ENCODE measurements around the gene MYDGF.

DNA sequence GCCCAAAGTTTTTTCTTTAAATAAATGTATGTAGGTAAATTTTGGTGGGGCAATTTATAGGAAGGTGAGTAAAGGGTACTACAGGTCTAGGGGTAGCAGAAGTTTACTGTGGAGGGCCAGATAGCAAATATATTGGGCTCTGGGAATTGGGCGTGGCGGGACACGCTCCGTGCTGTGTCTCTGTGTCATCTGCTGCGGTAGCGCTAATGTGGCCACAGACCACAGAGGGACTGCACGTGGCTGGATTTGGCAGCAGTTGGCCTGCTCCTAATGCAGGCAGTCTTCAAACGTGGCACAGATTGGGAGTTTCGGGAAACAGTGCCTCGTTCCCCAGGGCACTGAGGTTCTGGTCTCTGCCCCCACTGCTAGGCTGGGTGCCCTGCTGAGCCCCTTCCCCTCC lies 16.6 kb upstream of the MYDGF start:
- TF ChIP-seq, protein P1, sequence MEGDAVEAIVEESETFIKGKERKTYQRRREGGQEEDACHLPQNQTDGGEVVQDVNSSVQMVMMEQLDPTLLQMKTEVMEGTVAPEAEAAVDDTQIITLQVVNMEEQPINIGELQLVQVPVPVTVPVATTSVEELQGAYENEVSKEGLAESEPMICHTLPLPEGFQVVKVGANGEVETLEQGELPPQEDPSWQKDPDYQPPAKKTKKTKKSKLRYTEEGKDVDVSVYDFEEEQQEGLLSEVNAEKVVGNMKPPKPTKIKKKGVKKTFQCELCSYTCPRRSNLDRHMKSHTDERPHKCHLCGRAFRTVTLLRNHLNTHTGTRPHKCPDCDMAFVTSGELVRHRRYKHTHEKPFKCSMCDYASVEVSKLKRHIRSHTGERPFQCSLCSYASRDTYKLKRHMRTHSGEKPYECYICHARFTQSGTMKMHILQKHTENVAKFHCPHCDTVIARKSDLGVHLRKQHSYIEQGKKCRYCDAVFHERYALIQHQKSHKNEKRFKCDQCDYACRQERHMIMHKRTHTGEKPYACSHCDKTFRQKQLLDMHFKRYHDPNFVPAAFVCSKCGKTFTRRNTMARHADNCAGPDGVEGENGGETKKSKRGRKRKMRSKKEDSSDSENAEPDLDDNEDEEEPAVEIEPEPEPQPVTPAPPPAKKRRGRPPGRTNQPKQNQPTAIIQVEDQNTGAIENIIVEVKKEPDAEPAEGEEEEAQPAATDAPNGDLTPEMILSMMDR (IDR thresholded peaks at IDR 0.05): no peak
- TF ChIP-seq POLR2A (IDR thresholded peaks at IDR 0.05): no peak

Measured in esophagus squamous epithelium (tissue), 4 donors.